ENCODE measurements around the gene ARMC10. TPM values are rescaled to one million over a fixed set of nuclear protein-coding genes. Genes with fewer than 3 reads are reported as not detected.

ARMC10 gene
- total and polyA plus RNA-seq, 2 experiments from 2014 or later, result 43.4 to 48.2 TPM

- Histone ChIP-seq H3K4me3 (no peak overlapping the region), H3K9me2 (ENCODE audit: insufficient read depth) (no peaks in the 10 kb centered on the region), H3K27me3 (ENCODE audit: insufficient read depth) (no peaks in the 10 kb centered on the region), H3K4me2 (no peak overlapping the region), H3K4me1 (ENCODE audit: insufficient read depth) (no peaks in the 10 kb centered on the region), H3K79me2 (replicated peaks; ENCODE audit: insufficient read depth) (no peaks in the 10 kb centered on the region), H3F3A (replicated peaks; ENCODE audit: low read depth) (no peaks in the 10 kb centered on the region), H4K20me1 (replicated peaks; ENCODE audit: insufficient read depth) (peaks cover 8% of the 10 kb centered on the region; the same call in 1 of the 2 replicates), H3K27ac (ENCODE audit: low read depth) (no peak overlapping the region), H2AFZ (no peak overlapping the region), H3K36me3 (ENCODE audit: insufficient read depth) (no peaks in the 10 kb centered on the region)
- no peak overlapping the region for H3K27ac Mint-ChIP-seq
- H3K4me1 Mint-ChIP-seq, result no peaks in the 10 kb centered on the region
- ATAC-seq, result no peak
- peaks cover 23% of the 10 kb centered on the region for H3K36me3 Mint-ChIP-seq (ENCODE audit: low read depth)
- no peak for TF ChIP-seq CREB1 (CRISPR knock-in tag; IDR thresholded peaks at IDR 0.05; ENCODE audit: low read depth)
- no peak for TF ChIP-seq POLR2AphosphoS5 (IDR thresholded peaks at IDR 0.05; ENCODE audit: low read depth)
- no peak for TF ChIP-seq EZH2phosphoT487 (IDR thresholded peaks at IDR 0.05; ENCODE audit: unreplicated experiment)
- TF ChIP-seq, protein P1, sequence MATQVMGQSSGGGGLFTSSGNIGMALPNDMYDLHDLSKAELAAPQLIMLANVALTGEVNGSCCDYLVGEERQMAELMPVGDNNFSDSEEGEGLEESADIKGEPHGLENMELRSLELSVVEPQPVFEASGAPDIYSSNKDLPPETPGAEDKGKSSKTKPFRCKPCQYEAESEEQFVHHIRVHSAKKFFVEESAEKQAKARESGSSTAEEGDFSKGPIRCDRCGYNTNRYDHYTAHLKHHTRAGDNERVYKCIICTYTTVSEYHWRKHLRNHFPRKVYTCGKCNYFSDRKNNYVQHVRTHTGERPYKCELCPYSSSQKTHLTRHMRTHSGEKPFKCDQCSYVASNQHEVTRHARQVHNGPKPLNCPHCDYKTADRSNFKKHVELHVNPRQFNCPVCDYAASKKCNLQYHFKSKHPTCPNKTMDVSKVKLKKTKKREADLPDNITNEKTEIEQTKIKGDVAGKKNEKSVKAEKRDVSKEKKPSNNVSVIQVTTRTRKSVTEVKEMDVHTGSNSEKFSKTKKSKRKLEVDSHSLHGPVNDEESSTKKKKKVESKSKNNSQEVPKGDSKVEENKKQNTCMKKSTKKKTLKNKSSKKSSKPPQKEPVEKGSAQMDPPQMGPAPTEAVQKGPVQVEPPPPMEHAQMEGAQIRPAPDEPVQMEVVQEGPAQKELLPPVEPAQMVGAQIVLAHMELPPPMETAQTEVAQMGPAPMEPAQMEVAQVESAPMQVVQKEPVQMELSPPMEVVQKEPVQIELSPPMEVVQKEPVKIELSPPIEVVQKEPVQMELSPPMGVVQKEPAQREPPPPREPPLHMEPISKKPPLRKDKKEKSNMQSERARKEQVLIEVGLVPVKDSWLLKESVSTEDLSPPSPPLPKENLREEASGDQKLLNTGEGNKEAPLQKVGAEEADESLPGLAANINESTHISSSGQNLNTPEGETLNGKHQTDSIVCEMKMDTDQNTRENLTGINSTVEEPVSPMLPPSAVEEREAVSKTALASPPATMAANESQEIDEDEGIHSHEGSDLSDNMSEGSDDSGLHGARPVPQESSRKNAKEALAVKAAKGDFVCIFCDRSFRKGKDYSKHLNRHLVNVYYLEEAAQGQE (IDR thresholded peaks at IDR 0.05; ENCODE audit: unreplicated experiment), result no peak
- TF ChIP-seq ETS1 (IDR thresholded peaks at IDR 0.05), result no peak
- no peak for TF ChIP-seq NANOG (IDR thresholded peaks at IDR 0.05; ENCODE audit: borderline replicate concordance)
- TF ChIP-seq, protein P2, sequence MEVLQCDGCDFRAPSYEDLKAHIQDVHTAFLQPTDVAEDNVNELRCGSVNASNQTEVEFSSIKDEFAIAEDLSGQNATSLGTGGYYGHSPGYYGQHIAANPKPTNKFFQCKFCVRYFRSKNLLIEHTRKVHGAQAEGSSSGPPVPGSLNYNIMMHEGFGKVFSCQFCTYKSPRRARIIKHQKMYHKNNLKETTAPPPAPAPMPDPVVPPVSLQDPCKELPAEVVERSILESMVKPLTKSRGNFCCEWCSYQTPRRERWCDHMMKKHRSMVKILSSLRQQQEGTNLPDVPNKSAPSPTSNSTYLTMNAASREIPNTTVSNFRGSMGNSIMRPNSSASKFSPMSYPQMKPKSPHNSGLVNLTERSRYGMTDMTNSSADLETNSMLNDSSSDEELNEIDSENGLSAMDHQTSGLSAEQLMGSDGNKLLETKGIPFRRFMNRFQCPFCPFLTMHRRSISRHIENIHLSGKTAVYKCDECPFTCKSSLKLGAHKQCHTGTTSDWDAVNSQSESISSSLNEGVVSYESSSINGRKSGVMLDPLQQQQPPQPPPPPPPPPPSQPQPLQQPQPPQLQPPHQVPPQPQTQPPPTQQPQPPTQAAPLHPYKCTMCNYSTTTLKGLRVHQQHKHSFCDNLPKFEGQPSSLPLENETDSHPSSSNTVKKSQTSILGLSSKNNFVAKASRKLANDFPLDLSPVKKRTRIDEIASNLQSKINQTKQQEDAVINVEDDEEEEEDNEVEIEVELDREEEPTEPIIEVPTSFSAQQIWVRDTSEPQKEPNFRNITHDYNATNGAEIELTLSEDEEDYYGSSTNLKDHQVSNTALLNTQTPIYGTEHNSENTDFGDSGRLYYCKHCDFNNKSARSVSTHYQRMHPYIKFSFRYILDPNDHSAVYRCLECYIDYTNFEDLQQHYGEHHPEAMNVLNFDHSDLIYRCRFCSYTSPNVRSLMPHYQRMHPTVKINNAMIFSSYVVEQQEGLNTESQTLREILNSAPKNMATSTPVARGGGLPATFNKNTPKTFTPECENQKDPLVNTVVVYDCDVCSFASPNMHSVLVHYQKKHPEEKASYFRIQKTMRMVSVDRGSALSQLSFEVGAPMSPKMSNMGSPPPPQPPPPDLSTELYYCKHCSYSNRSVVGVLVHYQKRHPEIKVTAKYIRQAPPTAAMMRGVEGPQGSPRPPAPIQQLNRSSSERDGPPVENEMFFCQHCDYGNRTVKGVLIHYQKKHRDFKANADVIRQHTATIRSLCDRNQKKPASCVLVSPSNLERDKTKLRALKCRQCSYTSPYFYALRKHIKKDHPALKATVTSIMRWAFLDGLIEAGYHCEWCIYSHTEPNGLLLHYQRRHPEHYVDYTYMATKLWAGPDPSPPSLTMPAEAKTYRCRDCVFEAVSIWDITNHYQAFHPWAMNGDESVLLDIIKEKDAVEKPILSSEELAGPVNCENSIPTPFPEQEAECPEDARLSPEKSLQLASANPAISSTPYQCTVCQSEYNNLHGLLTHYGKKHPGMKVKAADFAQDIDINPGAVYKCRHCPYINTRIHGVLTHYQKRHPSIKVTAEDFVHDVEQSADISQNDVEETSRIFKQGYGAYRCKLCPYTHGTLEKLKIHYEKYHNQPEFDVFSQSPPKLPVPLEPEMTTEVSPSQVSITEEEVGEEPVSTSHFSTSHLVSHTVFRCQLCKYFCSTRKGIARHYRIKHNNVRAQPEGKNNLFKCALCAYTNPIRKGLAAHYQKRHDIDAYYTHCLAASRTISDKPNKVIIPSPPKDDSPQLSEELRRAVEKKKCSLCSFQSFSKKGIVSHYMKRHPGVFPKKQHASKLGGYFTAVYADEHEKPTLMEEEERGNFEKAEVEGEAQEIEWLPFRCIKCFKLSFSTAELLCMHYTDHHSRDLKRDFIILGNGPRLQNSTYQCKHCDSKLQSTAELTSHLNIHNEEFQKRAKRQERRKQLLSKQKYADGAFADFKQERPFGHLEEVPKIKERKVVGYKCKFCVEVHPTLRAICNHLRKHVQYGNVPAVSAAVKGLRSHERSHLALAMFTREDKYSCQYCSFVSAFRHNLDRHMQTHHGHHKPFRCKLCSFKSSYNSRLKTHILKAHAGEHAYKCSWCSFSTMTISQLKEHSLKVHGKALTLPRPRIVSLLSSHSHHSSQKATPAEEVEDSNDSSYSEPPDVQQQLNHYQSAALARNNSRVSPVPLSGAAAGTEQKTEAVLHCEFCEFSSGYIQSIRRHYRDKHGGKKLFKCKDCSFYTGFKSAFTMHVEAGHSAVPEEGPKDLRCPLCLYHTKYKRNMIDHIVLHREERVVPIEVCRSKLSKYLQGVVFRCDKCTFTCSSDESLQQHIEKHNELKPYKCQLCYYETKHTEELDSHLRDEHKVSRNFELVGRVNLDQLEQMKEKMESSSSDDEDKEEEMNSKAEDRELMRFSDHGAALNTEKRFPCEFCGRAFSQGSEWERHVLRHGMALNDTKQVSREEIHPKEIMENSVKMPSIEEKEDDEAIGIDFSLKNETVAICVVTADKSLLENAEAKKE (CRISPR knock-in tag; IDR thresholded peaks at IDR 0.05), result no peak
- no peak for TF ChIP-seq STAT1 (IDR thresholded peaks at IDR 0.05; ENCODE audit: unreplicated experiment)
- no peak for TF ChIP-seq ZNF114 (CRISPR knock-in tag; IDR thresholded peaks at IDR 0.05)
- TF ChIP-seq JUNB (IDR thresholded peaks at IDR 0.05; ENCODE audit: unreplicated experiment), result no peak
- DNase-seq (ENCODE audit: low spot score), result no peak
- H3K4me3 Mint-ChIP-seq, result no peak overlapping the region
- no peaks in the 10 kb centered on the region; the same call in 2 of the 3 replicates for H3K9me3 Mint-ChIP-seq
- peaks cover 2% of the 10 kb centered on the region for H3K27me3 Mint-ChIP-seq (ENCODE audit: insufficient read depth, low read depth, poor library complexity)
These were observed 42.1 kb downstream of the ARMC10 start for GRCh38 chr7:103116991-103117390.
